Measurements from ENCODE around the gene AMBP.
"Not testable (repeated sequence)": the region's sequence is repeated elsewhere in the genome, so short reads cannot be mapped to it uniquely, and the experiment has no call there.

AMBP gene

DNA sequence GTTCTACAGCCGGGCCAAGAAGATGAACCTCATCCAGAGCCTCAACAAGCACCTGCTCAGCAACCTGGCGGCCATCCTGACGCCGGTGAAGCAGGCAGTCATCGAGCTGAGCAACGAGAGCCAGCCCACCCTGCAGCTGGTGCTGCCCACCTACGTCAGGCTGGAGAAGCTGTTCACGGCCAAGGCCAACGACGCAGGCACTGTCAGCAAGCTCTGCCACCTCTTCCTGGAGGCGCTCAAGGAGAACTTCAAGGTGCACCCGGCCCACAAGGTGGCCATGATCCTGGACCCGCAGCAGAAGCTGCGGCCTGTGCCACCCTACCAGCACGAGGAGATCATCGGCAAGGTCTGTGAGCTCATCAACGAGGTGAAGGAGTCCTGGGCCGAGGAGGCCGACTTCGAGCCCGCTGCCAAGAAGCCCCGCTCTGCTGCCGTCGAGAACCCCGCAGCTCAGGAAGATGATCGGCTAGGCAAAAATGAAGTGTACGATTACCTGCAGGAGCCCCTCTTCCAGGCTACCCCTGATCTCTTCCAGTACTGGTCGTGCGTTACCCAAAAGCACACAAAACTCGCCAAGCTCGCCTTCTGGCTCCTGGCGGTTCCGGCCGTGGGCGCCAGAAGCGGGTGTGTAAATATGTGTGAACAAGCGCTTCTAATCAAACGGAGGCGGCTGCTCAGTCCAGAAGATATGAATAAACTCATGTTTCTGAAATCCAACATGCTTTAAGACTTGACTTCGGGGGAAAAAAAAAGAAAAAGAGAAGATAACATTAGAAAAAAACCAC lies 28.5 kb downstream of the AMBP start:
- no peak for DNase-seq

DNA sequence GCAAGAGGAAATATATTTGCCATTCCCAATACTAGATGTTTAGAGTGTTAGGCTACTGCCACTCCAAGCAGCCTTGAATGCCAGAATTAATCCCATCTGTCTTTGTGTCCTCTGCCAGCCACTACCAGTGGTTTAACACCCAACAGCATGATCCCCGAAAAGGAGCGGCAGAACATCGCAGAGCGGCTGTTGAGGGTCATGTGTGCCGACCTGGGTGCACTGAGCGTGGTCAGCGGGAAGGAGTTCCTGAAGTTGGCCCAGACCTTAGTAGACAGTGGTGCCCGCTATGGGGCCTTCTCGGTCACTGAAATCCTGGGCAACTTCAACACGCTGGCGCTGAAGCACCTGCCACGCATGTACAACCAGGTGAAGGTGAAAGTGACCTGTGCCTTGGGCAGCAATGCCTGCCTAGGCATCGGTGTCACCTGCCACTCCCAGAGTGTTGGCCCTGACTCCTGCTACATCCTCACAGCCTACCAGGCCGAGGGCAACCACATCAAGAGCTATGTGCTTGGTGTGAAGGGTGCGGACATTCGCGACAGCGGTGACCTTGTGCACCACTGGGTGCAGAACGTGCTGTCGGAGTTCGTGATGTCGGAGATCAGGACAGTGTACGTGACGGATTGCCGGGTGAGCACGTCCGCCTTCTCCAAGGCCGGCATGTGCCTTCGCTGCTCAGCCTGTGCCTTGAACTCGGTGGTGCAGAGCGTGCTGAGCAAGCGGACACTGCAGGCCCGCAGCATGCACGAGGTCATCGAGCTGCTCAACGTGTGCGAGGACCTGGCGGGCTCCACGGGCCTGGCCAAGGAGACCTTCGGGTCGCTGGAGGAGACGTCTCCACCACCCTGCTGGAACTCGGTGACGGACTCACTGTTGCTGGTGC lies 29.3 kb downstream of the AMBP start:
- no peak for DNase-seq

DNA sequence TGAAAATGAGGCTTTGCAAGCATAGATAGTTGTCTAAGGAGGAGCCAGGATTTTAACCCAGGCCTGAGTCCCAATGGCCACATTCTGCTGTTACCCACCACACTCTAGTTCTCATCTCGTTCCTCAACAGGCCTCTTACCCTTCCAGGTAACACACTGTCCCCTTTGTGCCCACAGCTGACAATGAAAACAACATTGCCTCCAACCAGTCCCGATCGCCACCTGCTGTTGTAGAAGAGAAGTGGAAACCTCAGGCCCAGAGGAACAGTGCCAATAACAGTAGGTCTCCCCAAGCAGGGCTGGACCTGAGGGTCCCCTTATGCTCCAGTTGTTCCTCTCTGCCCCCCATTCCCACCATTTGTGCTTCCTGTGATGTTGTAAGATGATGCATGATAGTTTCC lies 30.4 kb downstream of the AMBP start:
- no peak for DNase-seq

DNA sequence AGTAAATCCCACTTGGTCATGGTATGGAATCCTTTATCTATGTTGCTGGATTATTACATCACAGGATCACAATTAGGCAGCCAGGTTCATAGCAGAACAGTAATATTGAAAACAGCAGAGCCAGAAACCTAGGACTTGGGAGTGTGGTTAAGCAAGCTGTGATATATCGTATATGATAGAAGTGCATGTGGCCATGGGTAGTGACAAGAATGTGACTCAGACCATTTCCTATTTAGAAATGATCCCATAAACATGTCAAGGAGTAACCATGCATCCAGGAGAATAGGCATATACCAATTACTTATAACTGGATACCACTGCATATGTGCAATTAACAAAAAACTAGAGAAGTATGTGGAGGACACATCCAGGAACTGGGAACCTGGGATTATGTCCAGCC lies 31.2 kb downstream of the AMBP start:
- no peak for DNase-seq

DNA sequence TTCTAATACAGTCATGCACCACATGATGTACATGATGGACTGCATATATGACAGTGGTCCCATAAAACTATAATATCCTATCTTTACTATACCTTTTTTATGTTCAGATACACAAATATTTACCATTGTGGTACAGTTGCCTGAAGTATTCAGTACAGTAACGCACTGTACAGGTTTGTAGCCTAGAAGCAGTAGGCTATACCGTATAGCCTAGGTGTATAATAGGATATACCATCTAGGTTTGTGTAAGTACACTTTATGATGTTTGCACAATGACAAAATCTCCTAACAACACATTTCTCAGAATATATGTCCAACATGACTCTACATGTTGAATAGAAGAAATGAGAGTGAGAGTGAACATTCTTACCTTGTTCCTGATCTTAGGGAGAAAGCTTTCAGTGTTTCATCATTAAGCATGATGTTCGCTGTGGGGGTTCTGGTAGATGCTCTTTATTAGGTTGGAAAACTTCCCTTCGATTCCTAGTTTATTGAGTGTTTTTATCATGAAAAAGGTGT lies 31.8 kb downstream of the AMBP start:
- DNase-seq, result no peak

DNA sequence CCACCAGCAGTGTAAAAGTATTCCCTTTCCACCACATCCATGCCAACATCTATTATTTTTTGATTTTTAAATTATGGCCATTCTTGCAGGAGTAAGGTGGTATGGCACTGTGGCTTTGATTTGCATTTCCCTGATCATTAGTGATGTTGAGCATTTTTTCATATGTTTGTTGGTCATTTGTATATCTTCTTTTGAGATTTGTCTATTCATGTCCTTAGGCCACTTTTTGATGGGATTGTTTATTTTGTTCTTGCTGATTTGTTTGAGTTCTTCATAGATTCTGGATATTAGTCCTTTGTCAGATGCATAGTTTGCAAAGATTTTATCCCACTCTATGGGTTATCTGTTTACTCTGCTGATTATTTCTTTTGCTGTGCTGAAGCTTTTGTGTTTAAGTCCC lies 34.4 kb downstream of the AMBP start:
- DNase-seq, result not testable (repeated sequence)

DNA sequence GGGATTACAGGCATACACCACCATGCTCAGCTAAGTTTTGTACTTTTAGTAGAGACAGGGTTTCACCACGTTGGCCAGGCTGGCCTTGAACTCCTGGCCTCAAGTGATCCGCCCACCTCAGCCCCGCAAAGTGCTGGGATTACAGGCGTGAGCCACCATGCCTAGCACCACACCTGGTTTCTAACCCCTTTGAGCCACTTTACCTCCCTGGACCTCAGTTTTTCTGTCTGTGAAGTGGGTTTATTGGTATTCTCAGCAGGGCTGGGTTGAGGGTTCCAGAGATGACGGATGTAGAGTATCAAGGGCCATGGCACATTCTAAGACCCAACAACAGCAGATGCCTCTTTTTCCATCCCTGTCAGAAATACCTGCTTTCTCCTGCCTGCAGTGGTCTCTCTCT lies 38.6 kb downstream of the AMBP start:
- no peak for DNase-seq

DNA sequence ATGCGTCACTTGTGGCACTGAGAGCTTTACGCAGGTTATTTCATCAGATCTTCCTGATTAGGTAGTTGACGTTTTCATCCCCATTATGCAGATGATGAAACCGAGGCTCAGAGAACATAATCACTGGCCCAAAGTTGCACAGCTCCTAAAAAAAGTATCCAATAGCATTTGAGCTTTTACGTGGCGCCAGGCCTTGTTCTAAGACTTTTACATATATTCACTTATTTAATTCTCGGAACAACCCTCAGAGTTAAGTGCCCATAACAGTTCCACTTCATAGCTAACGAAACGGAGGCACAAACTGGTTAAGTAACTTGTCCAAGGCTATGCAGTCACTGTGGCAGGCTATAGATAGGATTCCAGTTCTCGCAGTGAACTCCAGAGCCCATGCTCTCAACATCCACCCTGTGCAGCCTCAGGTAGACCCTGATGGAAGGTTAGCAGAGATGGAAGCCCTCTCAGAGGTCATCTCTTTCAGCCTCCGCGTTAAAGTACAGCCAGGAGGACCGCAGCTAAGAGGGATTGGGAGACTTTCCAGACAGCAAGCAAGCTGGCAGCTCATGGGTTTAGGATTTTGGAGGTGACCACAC lies 39.3 kb downstream of the AMBP start:
- DNase-seq, result no peak

DNA sequence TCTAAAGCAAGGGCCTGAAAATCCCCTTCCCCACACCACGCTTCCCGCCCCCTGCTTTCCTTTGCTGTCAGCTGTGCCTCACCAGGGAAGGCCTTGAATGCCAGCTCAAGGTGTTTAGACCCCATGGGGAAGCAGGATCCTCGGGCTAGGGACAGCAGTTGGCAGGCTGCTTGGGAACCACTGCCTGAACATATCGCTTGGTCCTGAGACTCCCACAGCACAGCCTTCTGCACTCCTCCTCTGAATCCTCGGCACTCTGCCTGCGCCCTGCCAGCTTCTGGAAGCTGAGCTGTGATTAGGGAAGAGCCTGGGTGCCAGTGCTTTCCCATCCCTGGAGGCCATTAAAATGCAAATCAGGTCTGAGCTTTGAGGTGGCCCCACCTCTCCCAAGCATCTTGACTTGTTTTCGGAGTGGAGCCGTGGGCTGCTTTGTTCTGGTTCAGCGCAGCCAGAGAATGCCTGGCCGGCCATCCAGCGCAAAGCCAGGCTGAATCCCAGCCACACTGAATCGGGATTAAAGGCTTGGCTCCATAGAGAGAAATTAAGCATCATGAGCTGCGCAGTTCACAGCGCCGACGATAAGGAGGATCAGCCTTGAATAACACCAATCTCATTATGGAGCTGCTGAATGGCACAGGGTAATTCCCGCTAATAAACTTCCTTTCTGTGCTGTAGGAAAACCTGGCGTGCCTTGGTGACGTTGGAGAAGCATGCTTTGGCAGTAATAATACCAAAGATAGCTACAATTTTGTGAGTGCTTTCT lies 40.0 kb downstream of the AMBP start:
- peak; percentile 73 for DNase-seq

DNA sequence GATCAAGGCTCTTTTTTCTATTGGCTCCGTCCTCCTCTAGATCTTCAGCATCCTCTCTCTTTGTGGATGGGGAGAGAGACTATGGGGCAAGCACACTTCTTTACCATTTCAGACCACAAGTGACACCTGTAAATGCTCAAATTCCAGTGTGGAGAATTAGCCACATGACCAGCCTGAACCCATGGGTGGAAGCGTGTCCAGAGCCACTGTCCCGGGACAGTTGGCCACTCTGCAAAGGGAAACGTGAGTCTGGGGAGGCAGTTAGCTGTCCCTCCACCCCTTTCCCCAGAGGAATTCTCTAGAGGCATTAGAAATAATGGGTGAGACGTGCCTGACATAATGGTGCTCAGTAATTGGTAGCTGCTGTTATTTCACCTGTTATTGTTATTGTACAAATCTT lies 40.9 kb downstream of the AMBP start:
- no peak for DNase-seq

DNA sequence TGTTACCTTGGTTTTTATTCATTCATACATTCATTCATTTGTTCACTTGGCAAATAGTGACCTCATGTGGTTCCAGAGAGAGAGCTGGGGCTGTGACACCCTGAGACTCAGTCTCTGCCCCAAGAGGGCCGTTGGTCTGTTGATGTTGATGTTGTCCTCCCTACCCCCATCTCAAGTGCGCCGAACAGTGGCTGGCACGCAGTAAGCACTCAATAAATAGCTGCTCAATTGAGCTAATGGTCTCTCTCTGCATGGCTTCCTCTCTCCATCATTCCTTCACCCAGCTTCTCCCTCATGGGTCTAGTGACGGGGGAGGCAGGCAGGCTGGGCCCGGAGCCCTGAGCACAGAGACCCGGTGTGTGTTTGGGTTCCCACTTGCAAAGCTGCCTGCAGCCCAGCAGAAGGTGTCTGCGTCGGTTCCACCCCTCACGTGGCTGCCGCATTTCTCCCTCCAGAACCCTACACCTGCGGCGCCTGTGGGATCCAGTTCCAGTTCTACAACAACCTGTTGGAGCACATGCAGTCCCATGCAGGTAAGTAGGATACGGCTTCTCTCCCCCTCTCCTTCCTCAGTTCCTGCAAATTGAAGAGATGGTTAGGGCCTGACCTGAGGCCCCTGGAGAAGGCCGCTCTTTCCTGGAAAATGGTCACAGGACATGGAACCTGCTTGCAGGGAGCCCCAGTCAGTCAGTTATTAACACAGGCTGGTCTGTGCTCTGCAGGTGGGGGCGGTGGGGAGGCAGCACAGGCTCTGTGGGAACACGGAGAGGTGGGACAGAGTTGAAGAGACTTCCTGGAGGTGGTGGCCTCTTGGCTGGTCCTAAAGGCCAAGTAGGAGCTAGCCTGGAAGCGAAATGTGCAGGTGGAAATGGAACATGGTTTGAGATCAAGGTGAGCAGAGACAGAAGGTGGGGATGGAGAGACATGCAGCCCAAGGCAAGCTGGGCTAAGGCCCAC lies 42.0 kb downstream of the AMBP start:
- DNase-seq, result no peak

DNA sequence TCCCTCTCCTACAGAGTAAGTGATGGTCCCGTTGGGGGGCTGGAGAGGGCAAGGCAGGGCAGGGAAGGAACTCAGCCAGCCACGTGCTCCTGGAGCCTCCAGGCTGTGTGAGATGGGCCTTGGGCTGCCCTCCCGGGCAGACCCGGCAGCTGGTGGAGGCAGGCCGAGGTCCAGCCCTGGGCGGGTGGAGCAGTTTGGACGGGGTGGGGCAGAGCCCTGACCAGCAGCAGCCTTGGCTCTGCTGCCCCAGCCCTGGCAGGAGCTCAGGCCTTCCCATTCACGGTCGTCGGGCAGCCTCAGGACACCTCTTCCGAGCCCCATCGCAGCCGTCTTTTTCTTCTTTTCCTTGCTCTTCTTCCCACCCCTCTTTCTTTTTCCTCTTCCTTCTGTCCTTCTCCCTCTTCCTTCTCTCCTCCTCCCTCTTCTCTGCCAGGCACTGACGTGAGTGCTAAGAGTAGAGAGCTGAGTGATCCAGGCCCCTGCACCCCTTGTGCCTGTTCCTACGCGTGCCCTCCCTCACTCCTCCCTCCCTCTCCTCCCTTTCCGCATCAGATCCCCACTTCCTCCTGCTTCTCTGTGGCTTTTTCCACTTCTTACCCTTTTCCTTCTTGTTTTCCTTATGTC lies 42.8 kb downstream of the AMBP start:
- no peak for DNase-seq

DNA sequence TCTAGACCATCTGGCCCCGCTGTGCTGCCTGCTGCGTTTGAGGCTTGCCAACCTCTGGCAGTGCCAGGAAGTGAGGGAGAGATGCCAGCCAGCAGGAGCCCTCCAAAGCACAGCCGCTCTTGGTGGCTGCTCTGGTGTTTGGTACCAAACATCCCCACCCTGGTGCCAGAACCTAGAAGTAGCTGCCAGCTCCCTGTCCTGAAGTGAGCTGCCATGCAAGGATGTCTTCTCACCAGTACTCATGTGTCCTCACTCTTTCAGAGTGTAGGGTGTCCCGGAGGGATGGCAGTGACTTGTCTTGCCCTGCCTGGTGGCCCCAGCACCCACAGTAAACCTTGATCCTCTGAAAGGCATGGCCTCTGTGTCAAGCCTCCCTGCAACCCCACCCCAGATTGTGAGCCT lies 43.4 kb downstream of the AMBP start:
- DNase-seq, result no peak

DNA sequence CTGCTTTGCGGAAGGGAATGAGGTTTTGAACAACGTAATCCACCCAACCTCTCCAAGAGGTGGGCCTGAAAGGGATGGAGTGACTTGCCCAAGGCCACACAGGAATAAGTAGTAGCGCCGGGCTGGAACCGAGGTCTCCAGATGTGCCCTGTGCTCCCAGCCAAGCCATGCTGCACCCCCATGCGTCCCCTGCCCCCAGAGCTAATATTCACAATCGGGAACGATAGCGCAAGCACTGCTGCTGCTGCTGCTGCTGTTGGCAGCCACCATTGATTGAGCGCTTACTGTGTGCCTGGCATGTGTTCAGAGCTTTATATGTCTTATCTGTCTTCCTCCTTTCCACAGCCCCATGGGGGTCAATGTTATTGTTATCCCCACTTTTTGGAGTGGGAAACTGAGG lies 43.9 kb downstream of the AMBP start:
- DNase-seq, result no peak

DNA sequence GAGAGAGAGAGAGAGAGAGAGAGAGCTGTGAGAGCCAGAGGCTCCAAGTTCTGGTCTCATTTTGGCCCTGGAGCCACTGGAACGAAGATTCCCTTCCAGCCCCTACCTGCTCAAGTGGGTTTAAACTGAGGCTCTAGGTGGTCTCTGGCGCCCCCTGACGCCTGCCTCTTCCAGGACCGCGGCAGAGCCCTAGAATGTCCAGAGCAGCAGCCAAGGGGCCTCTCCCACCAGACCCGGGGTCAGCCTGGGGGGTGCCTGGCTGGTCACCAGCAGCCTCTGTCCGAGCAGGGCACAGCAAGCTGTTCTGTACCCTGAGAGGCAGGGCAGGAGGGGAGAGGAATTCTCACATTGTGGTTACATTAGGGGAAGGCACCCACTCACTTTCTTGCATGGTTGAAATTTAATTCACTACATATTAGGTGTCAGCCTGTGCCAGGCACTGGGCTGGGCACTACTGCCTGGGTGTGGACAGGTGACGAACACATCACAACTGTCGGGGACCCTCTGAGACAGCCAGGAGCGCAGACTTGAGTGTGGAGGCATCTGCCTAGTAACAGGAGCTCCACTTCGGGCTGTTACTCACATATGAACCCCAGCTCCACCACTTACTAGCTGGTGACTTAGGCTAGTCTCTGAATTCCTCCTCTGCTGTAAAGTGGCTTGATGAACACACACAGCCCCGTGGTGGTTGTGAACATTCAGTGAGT lies 44.5 kb downstream of the AMBP start:
- DNase-seq, result no peak

DNA sequence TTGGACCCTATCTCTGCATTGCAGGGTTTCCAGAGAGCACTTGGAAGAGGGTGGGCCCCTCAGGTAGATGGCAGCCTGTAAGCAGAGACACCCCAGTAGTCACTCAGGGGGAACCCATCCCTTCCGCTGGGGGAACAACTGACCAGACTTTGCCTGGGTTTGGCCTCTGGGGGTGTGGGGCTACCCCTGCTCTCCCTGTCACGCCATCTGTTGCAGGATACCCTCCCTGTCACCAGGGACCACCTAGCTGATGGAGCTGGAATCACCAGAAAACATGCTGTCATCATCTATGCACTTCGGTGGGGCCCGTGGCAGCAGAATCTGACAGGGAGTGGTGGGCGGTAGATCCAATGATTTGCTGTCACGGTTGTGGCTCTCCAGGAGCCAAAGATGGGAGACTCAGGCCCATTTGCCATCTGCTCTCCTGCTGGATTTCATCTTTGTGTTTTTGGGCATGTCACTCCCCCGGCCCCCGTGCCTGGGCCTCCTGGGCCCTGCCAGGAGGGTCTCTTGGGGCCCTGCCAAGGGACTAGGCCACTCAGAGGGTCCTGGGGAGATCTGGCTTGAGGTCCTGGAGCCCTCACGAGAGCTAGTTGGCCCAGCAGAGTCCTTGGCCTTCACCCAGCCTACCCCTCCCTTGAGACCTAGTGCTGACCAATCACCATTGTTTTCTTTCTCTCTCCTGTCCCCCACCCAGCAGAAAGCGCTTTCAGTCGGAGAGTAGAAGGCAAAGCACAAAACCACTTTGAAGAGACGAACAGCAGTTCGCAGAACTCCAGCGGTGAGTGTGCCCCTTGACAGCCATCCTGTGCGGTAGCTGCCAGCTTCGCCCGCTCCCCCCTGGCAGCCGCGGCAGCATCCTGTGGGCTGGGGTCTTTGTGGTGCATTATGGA lies 45.9 kb downstream of the AMBP start:
- no peak for DNase-seq

DNA sequence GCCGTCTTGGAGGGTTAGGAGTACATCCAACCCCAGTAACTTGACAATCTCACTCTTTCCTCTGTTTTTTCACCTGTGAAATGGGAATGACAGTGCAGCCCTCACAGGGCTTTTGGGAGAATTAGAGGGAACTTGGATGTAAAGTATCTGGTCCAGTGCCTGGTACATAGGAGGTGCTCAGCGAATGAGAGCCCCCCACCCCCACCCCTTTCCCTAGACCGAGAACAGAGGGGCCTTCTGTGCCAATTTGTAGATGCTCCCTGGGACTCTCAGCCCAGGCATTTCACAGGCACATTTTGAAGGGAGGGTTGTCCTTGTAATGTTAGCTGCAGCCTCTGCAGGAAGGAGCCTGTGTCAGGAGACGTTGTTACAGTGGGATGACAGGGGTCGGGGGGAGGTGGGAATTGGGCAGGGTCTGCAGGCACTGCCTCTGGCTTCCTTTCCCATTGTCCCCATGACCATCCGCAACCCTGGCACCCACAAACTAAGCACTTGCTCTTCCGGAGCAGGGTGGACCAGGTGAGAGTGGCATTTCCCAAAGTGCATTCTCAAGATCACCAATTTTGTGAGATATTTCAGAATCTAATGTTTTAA lies 47.0 kb downstream of the AMBP start:
- no peak for DNase-seq

DNA sequence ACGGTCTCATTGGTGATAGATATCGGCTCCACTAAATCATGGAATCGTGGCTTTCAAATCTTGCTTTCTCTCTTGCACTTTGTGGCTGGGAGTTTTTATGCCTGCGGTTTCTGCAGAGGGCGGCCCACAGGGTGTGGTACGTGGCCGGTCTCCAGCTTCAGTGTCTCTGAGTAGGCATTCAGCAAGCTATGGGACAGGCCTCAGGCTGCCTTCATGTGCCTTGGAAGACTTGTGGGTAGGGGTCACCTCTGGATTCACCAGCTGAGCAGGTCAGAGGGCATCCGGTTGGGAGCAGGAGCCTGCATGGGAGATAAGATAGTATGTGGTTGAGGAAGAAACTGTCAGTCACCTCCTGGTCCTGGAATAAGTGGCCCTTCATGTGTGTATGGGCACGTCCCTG lies 47.7 kb downstream of the AMBP start:
- DNase-seq, result no peak

All from kidney glomerular epithelial cell (primary cell).